T47D (cell line): ENCODE measurements around the gene ATP6V1G2.

Experiments used
- DNase-seq, 2 experiments: peaks; one replicate each; pipeline versions ENCODE4 v3.0.0 to v3.0.0-alpha.2; 2011 to 2012; ENCODE audit warnings: low read depth in 1 of 2, low spot score in 1 of 2
- JUND ChIP-seq: IDR thresholded peaks from 2 replicates; pipeline ENCODE4 v1.6.1; 2012; ENCODE audit warnings: low read depth
- in situ Hi-C: cut with HindIII; loops from 2 replicates; pipeline ENCODE4 v1.10.0; 2016; ENCODE audit warnings: low sequenced_read_pairs, low pct_unique_long_range_greater_than_20kb

Gene ATP6V1G2

GRCh38 chr6:31572041-31572911 is 25.9 kb upstream of the ATP6V1G2 start, which contains the start of gene LTA:
Gene LTA, plus strand, starts transcription at chr6:31572289. Its CDS starts 454 bp downstream, at chr6:31572743.
- TF ChIP-seq JUND = no peak
- in situ Hi-C loops = no loop called here

GRCh38 chr6:31569861-31570536 is 23.6 kb upstream of the ATP6V1G2 start:
- in situ Hi-C loops = no loop called here
- no peak for TF ChIP-seq JUND
- no peak for DNase-seq

More at GRCh38 chr6:31572041-31572911, 25.9 kb upstream of the ATP6V1G2 start, which contains the start of gene LTA:
- DNase-seq = no peak

GRCh38 chr6:31568537-31568961 is 22.1 kb upstream of the ATP6V1G2 start:
- in situ Hi-C loops = no loop called here

GRCh38 chr6:31567531-31568370 is 21.3 kb upstream of the ATP6V1G2 start:
- no peak for DNase-seq
- no peak for TF ChIP-seq JUND
- in situ Hi-C loops = no loop called here

More at GRCh38 chr6:31568537-31568961, 22.1 kb upstream of the ATP6V1G2 start:
- no peak for TF ChIP-seq JUND
- DNase-seq = no peak

GRCh38 chr6:31560697-31561058 is 14.3 kb upstream of the ATP6V1G2 start:
- DNase-seq = no peak
- in situ Hi-C loops = no loop called here
- TF ChIP-seq JUND = no peak

- no peak for DNase-seq
- no peak for TF ChIP-seq JUND
- in situ Hi-C loops = no loop called here
Measured at GRCh38 chr6:31559958-31560696, 13.7 kb upstream of the ATP6V1G2 start.

- TF ChIP-seq JUND = no peak
- in situ Hi-C loops = no loop called here
- no peak for DNase-seq
Measured at GRCh38 chr6:31559606-31559957, 13.2 kb upstream of the ATP6V1G2 start.

- in situ Hi-C loops = no loop called here
- no peak for DNase-seq
- TF ChIP-seq JUND = no peak
Measured at GRCh38 chr6:31558631-31559500, 12.5 kb upstream of the ATP6V1G2 start.

- no peak for TF ChIP-seq JUND
- in situ Hi-C loops = no loop called here
- DNase-seq = no peak
Measured at GRCh38 chr6:31558318-31558625, 11.9 kb upstream of the ATP6V1G2 start.

GRCh38 chr6:31557443-31558317 is 11.3 kb upstream of the ATP6V1G2 start:
- no peak for DNase-seq
- TF ChIP-seq JUND = no peak
- in situ Hi-C loops = no loop called here
